ENCODE measurements around the gene PLCB4.

Gene PLCB4

GRCh38 chr20:9130521-9130920 is 61.6 kb downstream of the PLCB4 start:
- Histone ChIP-seq H3K4me3 (replicated peaks; ENCODE audit: insufficient read depth, low read length) (no peak overlapping the region), H3K27ac (replicated peaks) (no peak overlapping the region), H3K27me3 (ENCODE audit: insufficient read depth, poor library complexity, severe bottlenecking) (no peaks in the 10 kb centered on the region)
- no peak for DNase-seq (ENCODE audit: low read depth in 1 of 2, low spot score in 1 of 2)
- TF ChIP-seq, protein P1, sequence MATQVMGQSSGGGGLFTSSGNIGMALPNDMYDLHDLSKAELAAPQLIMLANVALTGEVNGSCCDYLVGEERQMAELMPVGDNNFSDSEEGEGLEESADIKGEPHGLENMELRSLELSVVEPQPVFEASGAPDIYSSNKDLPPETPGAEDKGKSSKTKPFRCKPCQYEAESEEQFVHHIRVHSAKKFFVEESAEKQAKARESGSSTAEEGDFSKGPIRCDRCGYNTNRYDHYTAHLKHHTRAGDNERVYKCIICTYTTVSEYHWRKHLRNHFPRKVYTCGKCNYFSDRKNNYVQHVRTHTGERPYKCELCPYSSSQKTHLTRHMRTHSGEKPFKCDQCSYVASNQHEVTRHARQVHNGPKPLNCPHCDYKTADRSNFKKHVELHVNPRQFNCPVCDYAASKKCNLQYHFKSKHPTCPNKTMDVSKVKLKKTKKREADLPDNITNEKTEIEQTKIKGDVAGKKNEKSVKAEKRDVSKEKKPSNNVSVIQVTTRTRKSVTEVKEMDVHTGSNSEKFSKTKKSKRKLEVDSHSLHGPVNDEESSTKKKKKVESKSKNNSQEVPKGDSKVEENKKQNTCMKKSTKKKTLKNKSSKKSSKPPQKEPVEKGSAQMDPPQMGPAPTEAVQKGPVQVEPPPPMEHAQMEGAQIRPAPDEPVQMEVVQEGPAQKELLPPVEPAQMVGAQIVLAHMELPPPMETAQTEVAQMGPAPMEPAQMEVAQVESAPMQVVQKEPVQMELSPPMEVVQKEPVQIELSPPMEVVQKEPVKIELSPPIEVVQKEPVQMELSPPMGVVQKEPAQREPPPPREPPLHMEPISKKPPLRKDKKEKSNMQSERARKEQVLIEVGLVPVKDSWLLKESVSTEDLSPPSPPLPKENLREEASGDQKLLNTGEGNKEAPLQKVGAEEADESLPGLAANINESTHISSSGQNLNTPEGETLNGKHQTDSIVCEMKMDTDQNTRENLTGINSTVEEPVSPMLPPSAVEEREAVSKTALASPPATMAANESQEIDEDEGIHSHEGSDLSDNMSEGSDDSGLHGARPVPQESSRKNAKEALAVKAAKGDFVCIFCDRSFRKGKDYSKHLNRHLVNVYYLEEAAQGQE (IDR thresholded peaks at IDR 0.05; ENCODE audit: insufficient replicate concordance, low read depth) = no peak
- TF ChIP-seq GABPA (IDR thresholded peaks at IDR 0.05; ENCODE audit: low read depth) = no peak
- TF ChIP-seq, protein P2, sequence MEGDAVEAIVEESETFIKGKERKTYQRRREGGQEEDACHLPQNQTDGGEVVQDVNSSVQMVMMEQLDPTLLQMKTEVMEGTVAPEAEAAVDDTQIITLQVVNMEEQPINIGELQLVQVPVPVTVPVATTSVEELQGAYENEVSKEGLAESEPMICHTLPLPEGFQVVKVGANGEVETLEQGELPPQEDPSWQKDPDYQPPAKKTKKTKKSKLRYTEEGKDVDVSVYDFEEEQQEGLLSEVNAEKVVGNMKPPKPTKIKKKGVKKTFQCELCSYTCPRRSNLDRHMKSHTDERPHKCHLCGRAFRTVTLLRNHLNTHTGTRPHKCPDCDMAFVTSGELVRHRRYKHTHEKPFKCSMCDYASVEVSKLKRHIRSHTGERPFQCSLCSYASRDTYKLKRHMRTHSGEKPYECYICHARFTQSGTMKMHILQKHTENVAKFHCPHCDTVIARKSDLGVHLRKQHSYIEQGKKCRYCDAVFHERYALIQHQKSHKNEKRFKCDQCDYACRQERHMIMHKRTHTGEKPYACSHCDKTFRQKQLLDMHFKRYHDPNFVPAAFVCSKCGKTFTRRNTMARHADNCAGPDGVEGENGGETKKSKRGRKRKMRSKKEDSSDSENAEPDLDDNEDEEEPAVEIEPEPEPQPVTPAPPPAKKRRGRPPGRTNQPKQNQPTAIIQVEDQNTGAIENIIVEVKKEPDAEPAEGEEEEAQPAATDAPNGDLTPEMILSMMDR (IDR thresholded peaks at IDR 0.05; ENCODE audit: insufficient read depth, low read length) = no peak
- TF ChIP-seq POLR2AphosphoS5 (IDR thresholded peaks at IDR 0.05; ENCODE audit: low read depth) = no peak
- no peak for TF ChIP-seq SPI1 (IDR thresholded peaks at IDR 0.05; ENCODE audit: borderline replicate concordance, low read depth)

- no peak overlapping the region for H3K27ac ChIP-seq (replicated peaks)
- TF ChIP-seq POLR2AphosphoS5 (IDR thresholded peaks at IDR 0.05; ENCODE audit: low read depth) = no peak
- no peak for TF ChIP-seq GABPA (IDR thresholded peaks at IDR 0.05; ENCODE audit: low read depth)
- TF ChIP-seq, protein P2 (IDR thresholded peaks at IDR 0.05; ENCODE audit: insufficient read depth, low read length) = no peak
- TF ChIP-seq SPI1 (IDR thresholded peaks at IDR 0.05; ENCODE audit: borderline replicate concordance, low read depth) = no peak
- TF ChIP-seq, protein P1 (IDR thresholded peaks at IDR 0.05; ENCODE audit: insufficient replicate concordance, low read depth) = no peak
- DNase-seq (ENCODE audit: low read depth in 1 of 2, low spot score in 1 of 2) = no peak
- H3K4me3 ChIP-seq (replicated peaks; ENCODE audit: insufficient read depth, low read length) = no peak overlapping the region
- no peaks in the 10 kb centered on the region for H3K27me3 ChIP-seq (ENCODE audit: insufficient read depth, poor library complexity, severe bottlenecking)
These were observed 63.0 kb downstream of the PLCB4 start for GRCh38 chr20:9131841-9132240.

DNA sequence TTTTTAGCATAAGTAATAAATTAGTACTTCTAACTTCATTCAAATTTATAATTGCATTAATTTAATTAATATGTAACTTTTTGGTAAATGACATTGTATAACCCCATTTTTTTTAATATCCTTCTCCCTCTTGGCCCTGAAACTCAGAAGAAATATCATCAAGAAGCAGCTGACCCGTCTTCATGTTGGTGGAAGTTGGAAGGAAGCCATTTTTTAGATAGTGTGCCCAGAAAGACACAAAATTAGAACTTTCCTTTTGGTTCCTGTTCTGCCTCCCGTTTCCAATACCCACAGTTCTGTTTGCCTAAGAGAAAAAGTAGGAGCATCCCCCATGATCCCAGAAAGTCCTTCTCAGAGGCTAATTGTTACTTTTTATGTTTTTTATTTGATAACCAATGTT is 65.5 kb downstream of the PLCB4 start:
- Histone ChIP-seq H3K4me3 (replicated peaks; ENCODE audit: insufficient read depth, low read length) (no peak overlapping the region), H3K27me3 (ENCODE audit: insufficient read depth, poor library complexity, severe bottlenecking) (no peaks in the 10 kb centered on the region), H3K27ac (replicated peaks) (no peak overlapping the region)
- no peak for DNase-seq (ENCODE audit: low read depth in 1 of 2, low spot score in 1 of 2)
- TF ChIP-seq POLR2AphosphoS5 (IDR thresholded peaks at IDR 0.05; ENCODE audit: low read depth) (no peak), SPI1 (IDR thresholded peaks at IDR 0.05; ENCODE audit: borderline replicate concordance, low read depth) (no peak), GABPA (IDR thresholded peaks at IDR 0.05; ENCODE audit: low read depth) (no peak)
- TF ChIP-seq, protein P1 (IDR thresholded peaks at IDR 0.05; ENCODE audit: insufficient replicate concordance, low read depth) = no peak
- TF ChIP-seq, protein P2 (IDR thresholded peaks at IDR 0.05; ENCODE audit: insufficient read depth, low read length) = no peak
